ENCODE measurements around the gene KRT8. TPM values are rescaled to one million over a fixed set of nuclear protein-coding genes. Genes with fewer than 3 reads are reported as not detected.

KRT8 gene
- total RNA-seq, 1 donor from 2014 or later = 194 TPM

GRCh38 chr12:52896190-52897100 lies 8.4 kb downstream of the KRT8 start:
- DNase-seq (ENCODE audit: low spot score) = no peak
- H3K9me3 Mint-ChIP-seq (ENCODE audit: unreplicated experiment) = no peaks in the 10 kb centered on the region
- H3K27me3 Mint-ChIP-seq (ENCODE audit: unreplicated experiment) = peaks cover 2% of the 10 kb centered on the region
- H3K4me3 Mint-ChIP-seq (ENCODE audit: unreplicated experiment) = no peak overlapping the region
- no peak overlapping the region for H3K27ac Mint-ChIP-seq (ENCODE audit: unreplicated experiment)
- peaks cover 9% of the 10 kb centered on the region for H3K36me3 Mint-ChIP-seq (ENCODE audit: low read depth, unreplicated experiment)
- peaks cover 6% of the 10 kb centered on the region for H3K4me1 Mint-ChIP-seq (ENCODE audit: unreplicated experiment)
- TF ChIP-seq, protein P1, sequence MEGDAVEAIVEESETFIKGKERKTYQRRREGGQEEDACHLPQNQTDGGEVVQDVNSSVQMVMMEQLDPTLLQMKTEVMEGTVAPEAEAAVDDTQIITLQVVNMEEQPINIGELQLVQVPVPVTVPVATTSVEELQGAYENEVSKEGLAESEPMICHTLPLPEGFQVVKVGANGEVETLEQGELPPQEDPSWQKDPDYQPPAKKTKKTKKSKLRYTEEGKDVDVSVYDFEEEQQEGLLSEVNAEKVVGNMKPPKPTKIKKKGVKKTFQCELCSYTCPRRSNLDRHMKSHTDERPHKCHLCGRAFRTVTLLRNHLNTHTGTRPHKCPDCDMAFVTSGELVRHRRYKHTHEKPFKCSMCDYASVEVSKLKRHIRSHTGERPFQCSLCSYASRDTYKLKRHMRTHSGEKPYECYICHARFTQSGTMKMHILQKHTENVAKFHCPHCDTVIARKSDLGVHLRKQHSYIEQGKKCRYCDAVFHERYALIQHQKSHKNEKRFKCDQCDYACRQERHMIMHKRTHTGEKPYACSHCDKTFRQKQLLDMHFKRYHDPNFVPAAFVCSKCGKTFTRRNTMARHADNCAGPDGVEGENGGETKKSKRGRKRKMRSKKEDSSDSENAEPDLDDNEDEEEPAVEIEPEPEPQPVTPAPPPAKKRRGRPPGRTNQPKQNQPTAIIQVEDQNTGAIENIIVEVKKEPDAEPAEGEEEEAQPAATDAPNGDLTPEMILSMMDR (IDR thresholded peaks at IDR 0.05; ENCODE audit: unreplicated experiment) = no peak

DNA sequence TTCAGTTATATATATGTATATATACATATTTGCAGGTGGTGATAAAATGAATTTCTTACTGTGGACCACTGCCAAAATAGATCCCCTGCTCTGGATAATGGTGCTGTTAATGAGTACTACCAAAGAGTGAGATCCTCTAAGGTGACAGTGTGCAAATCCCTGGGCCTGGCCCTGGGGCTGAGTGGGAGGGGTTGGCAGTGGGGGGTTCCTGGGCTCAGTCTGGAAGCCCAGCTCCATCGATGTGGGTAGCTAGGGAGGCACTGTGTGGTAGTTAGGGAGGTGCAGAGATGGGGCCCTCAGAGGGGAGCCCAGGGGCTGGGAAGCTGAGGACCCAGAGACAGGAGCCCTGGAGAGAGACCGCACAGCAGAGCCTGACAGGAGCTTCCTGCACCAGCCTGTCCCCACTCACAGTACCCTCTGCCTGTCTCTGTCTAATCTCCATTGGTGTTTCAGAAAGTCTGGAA lies 9.1 kb downstream of the KRT8 start:
- H3K9me3 Mint-ChIP-seq (ENCODE audit: unreplicated experiment) = no peaks in the 10 kb centered on the region
- H3K27me3 Mint-ChIP-seq (ENCODE audit: unreplicated experiment) = peaks cover 2% of the 10 kb centered on the region
- no peak overlapping the region for H3K27ac Mint-ChIP-seq (ENCODE audit: unreplicated experiment)
- H3K4me1 Mint-ChIP-seq (ENCODE audit: unreplicated experiment) = peaks cover under 1% of the 10 kb centered on the region
- TF ChIP-seq, protein P1 (IDR thresholded peaks at IDR 0.05; ENCODE audit: unreplicated experiment) = no peak
- H3K4me3 Mint-ChIP-seq (ENCODE audit: unreplicated experiment) = no peak overlapping the region
- H3K36me3 Mint-ChIP-seq (ENCODE audit: low read depth, unreplicated experiment) = peaks cover 5% of the 10 kb centered on the region
- DNase-seq (ENCODE audit: low spot score) = no peak

DNA sequence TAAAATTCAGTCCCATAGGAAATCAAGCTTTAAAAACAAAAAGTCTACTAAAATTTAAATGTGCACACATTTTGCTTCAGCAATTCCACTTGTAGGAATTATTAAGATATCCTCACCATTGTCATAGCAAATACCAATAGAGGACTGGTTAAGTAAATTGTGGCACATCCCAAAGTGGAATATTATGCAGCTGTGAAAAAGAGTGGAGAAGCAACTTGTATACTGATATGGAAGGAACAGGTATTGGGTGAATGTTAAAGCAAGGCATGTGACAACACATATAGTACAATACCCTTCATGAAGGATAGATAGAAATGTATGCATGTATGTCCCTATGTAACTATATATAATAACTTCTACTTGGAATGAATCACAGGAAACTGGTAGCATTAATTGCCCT lies 11.9 kb downstream of the KRT8 start:
- DNase-seq (ENCODE audit: low spot score) = no peak
- TF ChIP-seq, protein P1 (IDR thresholded peaks at IDR 0.05; ENCODE audit: unreplicated experiment) = no peak
- no peak overlapping the region for H3K27ac Mint-ChIP-seq (ENCODE audit: unreplicated experiment)
- no peaks in the 10 kb centered on the region for H3K4me1 Mint-ChIP-seq (ENCODE audit: unreplicated experiment)
- peaks cover 3% of the 10 kb centered on the region for H3K27me3 Mint-ChIP-seq (ENCODE audit: unreplicated experiment)
- H3K4me3 Mint-ChIP-seq (ENCODE audit: unreplicated experiment) = no peak overlapping the region
- H3K9me3 Mint-ChIP-seq (ENCODE audit: unreplicated experiment) = no peaks in the 10 kb centered on the region
- H3K36me3 Mint-ChIP-seq (ENCODE audit: low read depth, unreplicated experiment) = no peaks in the 10 kb centered on the region

GRCh38 chr12:52892207-52892852 lies 12.5 kb downstream of the KRT8 start:
- Mint-ChIP-seq H3K27me3 (ENCODE audit: unreplicated experiment) (peaks cover 3% of the 10 kb centered on the region), H3K4me3 (ENCODE audit: unreplicated experiment) (no peak overlapping the region), H3K27ac (ENCODE audit: unreplicated experiment) (no peak overlapping the region), H3K36me3 (ENCODE audit: low read depth, unreplicated experiment) (no peaks in the 10 kb centered on the region), H3K9me3 (ENCODE audit: unreplicated experiment) (no peaks in the 10 kb centered on the region), H3K4me1 (ENCODE audit: unreplicated experiment) (no peaks in the 10 kb centered on the region)
- TF ChIP-seq, protein P1 (IDR thresholded peaks at IDR 0.05; ENCODE audit: unreplicated experiment) = no peak
- no peak for DNase-seq (ENCODE audit: low spot score)

GRCh38 chr12:52891044-52891443 lies 13.8 kb downstream of the KRT8 start:
- TF ChIP-seq, protein P1 (IDR thresholded peaks at IDR 0.05; ENCODE audit: unreplicated experiment) = no peak
- Mint-ChIP-seq H3K27me3 (ENCODE audit: unreplicated experiment) (peaks cover 3% of the 10 kb centered on the region), H3K4me3 (ENCODE audit: unreplicated experiment) (no peak overlapping the region), H3K4me1 (ENCODE audit: unreplicated experiment) (no peaks in the 10 kb centered on the region), H3K27ac (ENCODE audit: unreplicated experiment) (no peak overlapping the region), H3K36me3 (ENCODE audit: low read depth, unreplicated experiment) (no peaks in the 10 kb centered on the region), H3K9me3 (ENCODE audit: unreplicated experiment) (no peaks in the 10 kb centered on the region)
- no peak for DNase-seq (ENCODE audit: low spot score)
